SIG-M5 treated with dmso at 0.1 percent for 504 hours (cell line): ENCODE results near the gene SLC39A8.
"Not testable (repeated sequence)": the region's sequence is repeated elsewhere in the genome, so short reads cannot be mapped to it uniquely, and the experiment has no call there.

Experiments used
- DNase-seq: peaks from one replicate; lab custom pipeline; 2025; ENCODE audit not compliant: unreplicated experiment; lab: John Stamatoyannopoulos, UW

Gene SLC39A8

GRCh38 chr4:102301167-102301566 lies 44.1 kb downstream of the SLC39A8 start:
- no peak for DNase-seq

GRCh38 chr4:102299354-102300107 lies 45.8 kb downstream of the SLC39A8 start:
- peak; percentile 55 for DNase-seq

GRCh38 chr4:102298716-102299115 lies 46.6 kb downstream of the SLC39A8 start:
- DNase-seq: peak; percentile 38

GRCh38 chr4:102295153-102295862 lies 50.0 kb downstream of the SLC39A8 start:
- DNase-seq: no peak

GRCh38 chr4:102288497-102288896 lies 56.8 kb downstream of the SLC39A8 start:
- DNase-seq: no peak

- DNase-seq: no peak
Observed at GRCh38 chr4:102285831-102286230, 59.5 kb downstream of the SLC39A8 start.

GRCh38 chr4:102281171-102281839 lies 64.0 kb downstream of the SLC39A8 start:
- no peak for DNase-seq

- not testable (repeated sequence) for DNase-seq
Observed at GRCh38 chr4:102273317-102273716, 72.0 kb downstream of the SLC39A8 start.

GRCh38 chr4:102272318-102272717 lies 73.0 kb downstream of the SLC39A8 start:
- no peak for DNase-seq

GRCh38 chr4:102268355-102268754 lies 76.9 kb downstream of the SLC39A8 start:
- no peak for DNase-seq

GRCh38 chr4:102263024-102263787 lies 82.1 kb downstream of the SLC39A8 start:
- peak; percentile 62 for DNase-seq

GRCh38 chr4:102259702-102260101 lies 85.6 kb downstream of the SLC39A8 start:
- DNase-seq: no peak

GRCh38 chr4:102259081-102259480 lies 86.2 kb downstream of the SLC39A8 start:
- DNase-seq: no peak

GRCh38 chr4:102256321-102256720 lies 89.0 kb downstream of the SLC39A8 start:
- no peak for DNase-seq

GRCh38 chr4:102253860-102254259 lies 91.4 kb downstream of the SLC39A8 start:
- no peak for DNase-seq

- DNase-seq: no peak
Observed at GRCh38 chr4:102252171-102252570, 93.1 kb downstream of the SLC39A8 start.

- DNase-seq: no peak
Observed at GRCh38 chr4:102250341-102250740, 94.9 kb downstream of the SLC39A8 start.

GRCh38 chr4:102247041-102247440 lies 98.2 kb downstream of the SLC39A8 start:
- DNase-seq: no peak

GRCh38 chr4:102246416-102246815 lies 98.9 kb downstream of the SLC39A8 start:
- peak; percentile 21 for DNase-seq

- no peak for DNase-seq
Observed at GRCh38 chr4:102244878-102245535, 100.3 kb downstream of the SLC39A8 start.

GRCh38 chr4:102243296-102243695 lies 102.0 kb downstream of the SLC39A8 start:
- DNase-seq: not testable (repeated sequence)
